H54 (cell line): ENCODE measurements around the gene ATP8A2.

Source experiments
- DNase-seq: peaks from one replicate; pipeline ENCODE4 v3.0.0; 2011; ENCODE audit warnings: low spot score, mixed read lengths; ENCODE audit not compliant: insufficient read length
- FAIRE-seq: peaks from 3 replicates; lab custom pipeline; 2011; peaks lifted over from hg19 to GRCh38; lab: Jason Lieb, UNC
- POLR2A ChIP-seq: IDR thresholded peaks from 2 replicates; pipeline ENCODE4 v1.6.1; 2011; ENCODE audit warnings: low read depth, mild to moderate bottlenecking, low read length

The ATP8A2 gene

DNA sequence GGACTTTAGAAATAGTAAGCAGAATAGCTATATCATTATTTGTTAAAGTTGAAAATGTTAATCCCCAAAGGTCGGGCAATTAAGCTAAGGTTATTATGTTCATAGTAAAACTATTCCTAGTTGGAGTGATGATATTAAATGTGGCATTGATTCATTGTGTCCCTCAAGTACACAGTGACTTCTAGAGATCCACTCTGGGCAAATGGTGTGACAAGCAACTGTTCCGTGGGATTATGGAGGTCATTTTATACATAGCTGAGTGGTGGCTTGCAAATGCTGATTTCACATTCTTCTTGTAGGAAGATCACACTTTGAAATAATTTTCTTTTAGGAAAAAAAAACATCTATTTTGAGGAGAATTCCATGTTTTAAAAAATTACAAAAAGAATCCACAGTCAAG is 317.8 kb downstream of the ATP8A2 start:
- DNase-seq = no peak
- no peak for FAIRE-seq
- TF ChIP-seq POLR2A = no peak

DNA sequence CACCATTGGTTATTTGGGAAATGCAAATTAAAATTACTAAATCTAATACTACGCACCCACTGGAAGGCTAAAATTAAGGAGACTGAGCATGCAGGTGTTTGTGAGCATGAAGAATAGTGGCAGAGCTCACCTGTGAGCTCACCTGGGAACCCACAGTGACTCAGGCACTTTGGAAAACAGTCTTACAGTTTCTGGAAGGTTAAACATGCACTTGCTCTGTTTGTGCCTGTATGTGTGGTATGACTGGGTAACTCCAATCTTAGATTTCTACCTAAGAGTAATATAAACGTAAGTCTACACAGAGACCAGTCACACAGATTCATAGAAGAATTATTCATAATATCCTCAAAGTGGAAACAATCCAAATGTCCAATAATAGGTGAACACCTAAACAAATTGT is 318.8 kb downstream of the ATP8A2 start:
- DNase-seq (no peak), FAIRE-seq (no peak)
- TF ChIP-seq POLR2A = no peak

DNA sequence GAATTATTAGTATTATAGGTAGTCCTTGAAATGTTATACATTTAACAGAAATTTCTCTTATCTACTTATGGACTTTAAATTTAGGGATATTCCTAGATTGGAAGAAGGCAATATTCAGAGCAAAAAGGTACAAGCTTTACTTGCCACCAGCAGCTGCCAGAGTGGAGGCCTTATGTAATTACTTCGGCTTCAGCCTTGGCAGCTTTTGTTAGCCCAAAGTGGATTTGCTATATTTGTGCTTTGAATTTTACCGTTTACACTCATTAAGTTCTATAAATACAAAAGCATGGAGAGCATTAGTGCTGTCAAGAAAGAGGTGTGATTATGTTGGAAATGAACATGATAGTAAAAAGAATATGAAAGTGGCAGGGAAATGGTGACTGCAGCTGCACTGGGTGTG is 319.9 kb downstream of the ATP8A2 start:
- no peak for TF ChIP-seq POLR2A
- DNase-seq (no peak), FAIRE-seq (no peak)

DNA sequence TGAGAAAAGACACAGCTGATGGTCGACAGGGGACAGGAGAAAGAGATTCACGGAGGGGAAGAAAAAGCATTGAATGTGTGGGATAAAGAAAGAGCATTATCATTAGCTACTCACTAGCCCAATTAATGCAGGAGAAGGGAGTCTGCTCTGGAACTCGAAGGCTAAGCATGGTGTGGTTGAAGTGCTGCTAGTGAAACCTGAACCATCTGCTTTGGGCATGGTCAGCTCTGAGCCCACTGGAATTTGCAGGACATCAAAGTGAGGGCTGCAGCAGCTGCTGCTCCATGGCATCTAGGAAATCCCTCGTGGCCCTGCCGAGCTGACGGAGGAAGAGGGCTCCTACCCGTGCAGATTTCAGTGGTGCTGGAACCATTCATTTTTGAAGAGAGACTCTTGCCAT is 320.3 kb downstream of the ATP8A2 start:
- no peak for TF ChIP-seq POLR2A
- no peak for DNase-seq
- no peak for FAIRE-seq

DNA sequence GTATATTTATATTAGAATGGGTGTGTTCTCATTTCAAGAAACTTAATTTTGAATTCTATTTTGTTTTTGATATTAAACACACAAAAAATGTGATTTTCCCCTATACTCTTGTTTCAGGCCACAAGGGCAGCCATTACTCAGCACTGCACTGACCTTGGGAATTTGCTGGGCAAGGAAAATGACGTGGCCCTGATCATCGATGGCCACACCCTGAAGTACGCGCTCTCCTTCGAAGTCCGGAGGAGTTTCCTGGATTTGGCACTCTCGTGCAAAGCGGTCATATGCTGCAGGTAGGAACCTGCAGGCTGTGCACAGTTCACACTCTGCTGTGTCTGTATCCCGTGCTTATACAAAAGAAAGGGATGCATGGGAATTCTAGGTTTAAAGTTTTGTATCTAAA is 327.3 kb downstream of the ATP8A2 start:
- no peak for TF ChIP-seq POLR2A
- FAIRE-seq (no peak), DNase-seq (no peak)

DNA sequence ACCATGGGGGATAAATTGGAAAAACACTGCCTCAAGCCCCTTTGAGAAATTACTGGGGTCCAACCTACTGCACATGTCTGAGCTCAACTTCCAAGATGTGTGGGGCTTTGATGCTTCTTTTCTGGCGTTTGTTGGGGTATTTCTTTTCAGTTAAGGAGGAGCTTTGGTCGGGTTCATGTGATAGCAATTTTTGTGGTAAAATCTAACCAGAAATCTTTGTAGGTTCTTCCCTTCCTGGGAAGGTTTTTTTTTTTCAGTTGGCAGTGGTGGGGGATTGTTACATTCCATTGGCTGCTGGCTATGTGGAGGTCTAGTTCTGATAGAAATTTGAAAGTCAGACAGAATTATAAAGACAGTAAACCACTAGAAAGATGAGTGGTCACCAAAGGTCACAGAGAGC is 327.8 kb downstream of the ATP8A2 start:
- no peak for DNase-seq
- no peak for TF ChIP-seq POLR2A
- no peak for FAIRE-seq

DNA sequence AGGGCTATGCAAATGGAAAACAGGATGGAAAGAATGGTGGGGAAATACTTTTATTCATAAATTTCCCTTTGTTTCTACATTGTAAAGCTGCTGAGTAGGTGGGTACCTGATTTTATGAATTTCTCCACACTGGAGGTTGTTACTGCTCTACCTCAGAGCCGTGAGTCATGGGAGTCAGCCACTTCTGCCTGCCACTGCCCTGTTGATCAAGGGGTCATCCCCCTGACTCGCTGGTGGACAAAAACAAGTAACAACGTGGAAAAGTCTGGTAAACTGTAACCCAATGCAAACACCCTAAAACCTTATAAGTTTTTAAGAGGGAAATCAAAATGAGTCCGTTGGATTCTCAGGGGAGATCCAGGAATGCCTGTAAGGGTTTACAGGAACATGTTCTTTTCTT is 329.5 kb downstream of the ATP8A2 start:
- no peak for DNase-seq
- FAIRE-seq = no peak
- TF ChIP-seq POLR2A = no peak

DNA sequence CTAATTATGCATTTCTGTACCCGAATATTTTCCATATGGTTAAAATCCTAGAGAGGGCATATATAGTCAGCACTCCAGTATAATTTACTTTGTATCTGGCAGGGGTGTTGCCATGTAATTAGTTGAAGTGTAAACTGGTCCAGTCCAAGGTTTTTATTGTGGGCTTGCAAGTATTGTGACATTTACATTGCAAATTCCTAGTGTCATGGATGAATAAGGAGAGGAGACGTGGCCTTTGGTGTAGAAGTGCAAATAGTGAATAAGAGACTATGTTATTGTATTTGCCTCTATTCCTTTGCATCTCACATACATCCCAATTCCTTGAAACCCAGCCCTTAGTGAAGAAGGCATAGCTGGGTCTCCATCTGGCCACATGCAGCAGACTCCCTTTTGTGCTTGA is 330.6 kb downstream of the ATP8A2 start:
- DNase-seq = no peak
- no peak for TF ChIP-seq POLR2A
- no peak for FAIRE-seq

DNA sequence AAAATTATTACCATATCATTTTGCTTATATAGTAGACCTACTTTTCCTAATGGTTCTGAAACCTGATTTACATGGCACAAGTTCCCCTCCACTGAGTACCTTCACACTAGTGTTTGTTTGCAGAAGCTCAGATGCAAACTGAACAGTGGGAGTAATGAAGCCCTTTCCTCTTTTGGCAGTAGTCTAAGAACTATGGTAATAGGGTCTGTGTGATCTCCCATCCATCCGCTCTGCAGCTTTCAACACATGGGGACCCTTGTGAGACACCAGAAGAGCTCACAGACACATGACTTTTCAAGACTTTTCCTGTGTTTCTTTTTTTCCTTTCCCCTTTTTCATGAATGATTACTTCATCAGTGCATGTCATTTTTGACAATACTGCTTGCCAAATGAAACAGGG is 336.0 kb downstream of the ATP8A2 start:
- no peak for DNase-seq
- no peak for FAIRE-seq

DNA sequence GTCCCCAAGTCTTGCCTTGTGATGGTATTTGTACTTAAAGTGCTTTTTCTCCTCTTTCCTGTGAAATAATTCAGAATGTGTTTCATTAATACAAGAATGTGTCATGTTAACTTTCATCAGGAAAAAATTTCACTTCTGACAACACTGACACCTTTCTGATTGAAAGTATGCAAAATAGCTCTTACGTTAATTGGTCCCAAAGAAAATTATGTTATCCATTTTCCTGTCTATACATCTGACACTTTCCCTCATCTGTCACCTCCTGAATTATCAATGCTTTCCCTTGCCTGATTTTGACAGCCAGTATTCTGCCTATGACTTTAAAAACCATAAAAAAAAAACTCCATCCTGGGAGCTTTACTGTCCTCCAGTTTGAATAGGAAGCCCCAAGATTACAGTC is 336.5 kb downstream of the ATP8A2 start:
- no peak for TF ChIP-seq POLR2A
- no peak for FAIRE-seq
- no peak for DNase-seq

More for the DNA sequence above, 336.0 kb downstream of the ATP8A2 start:
- TF ChIP-seq POLR2A = no peak

DNA sequence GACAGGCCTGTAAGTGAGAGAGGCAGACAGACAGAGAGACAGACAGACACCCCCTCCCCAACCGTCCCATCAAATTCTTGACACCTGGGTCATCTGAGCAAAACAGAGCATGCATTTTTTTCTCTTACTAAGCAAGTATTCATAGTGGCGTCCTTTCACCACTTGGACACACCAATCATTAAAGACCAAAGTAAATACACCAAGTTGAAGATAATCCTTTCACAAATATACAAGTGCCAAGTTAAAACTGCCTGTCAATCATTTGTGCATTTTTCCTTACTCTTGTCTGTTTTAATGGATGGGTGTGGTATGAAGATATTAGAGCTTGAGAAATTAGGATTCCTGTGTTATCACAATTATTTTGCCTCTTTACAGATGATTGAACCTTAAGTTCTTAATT is 337.3 kb downstream of the ATP8A2 start:
- FAIRE-seq (no peak), DNase-seq (no peak)
- no peak for TF ChIP-seq POLR2A

DNA sequence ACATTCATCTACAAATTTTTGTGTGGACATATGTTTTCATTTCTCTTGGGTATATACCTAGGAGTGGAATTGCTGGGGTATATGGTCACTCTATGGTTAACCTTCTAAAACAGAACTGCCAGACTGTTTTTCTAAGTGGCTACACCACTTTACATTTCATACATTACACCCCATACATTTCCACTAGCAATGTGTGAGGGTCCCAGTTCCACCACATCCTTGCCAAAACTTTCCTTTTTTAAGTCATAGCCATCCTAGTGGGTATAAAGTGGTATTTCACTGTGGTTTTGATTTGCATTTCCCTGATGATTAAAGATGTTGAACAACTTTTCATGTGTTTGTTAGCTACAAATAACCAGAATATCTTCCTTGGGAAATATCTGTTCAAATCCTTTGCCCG is 344.0 kb downstream of the ATP8A2 start:
- FAIRE-seq = no peak
- TF ChIP-seq POLR2A = no peak
- no peak for DNase-seq

DNA sequence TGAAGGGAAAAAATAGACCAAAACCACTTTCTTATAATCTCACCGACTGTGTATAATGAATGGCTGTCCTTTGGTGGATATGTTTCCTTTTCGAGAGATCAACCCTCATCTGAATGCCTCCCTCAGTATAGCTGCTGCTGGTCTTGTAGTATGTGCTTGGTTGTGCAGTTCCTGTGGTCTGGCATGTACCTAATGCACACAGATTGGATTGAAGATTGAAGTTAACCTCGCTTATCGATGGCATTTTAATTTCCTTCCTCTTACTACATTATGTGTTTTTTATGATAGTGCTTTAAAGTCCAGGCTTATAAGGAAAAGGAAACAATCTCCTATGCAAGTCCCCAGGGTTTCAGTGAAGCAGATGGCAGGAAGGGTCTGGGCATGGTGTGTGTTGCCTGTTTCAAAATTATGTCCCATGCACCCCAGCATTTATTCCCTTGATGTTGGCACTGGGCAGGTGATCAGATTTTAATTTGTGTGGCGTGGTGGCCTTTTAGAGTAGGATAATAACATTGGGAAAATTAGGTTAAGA is 346.0 kb downstream of the ATP8A2 start:
- no peak for TF ChIP-seq POLR2A
- no peak for FAIRE-seq
- DNase-seq = no peak

DNA sequence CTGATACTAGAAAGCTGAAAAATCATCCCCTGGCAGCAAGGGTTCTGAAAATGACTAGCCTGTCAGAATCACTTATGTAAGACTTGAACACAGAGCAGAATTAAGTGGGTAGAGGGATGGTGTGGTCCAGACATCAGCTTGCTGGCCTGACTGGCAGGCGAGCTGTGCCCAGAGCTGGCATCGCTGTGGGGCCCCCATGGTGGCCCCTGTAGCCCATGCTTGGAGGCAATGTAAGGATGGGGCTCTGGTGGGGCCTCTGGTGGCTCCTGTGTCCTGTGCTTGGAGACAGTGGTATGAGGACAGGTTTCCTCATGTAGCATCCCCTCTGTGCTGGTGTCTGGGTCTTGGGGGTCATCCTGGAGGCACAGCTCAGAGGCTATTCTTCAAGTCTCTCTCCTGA is 347.9 kb downstream of the ATP8A2 start:
- DNase-seq (no peak), FAIRE-seq (no peak)
- no peak for TF ChIP-seq POLR2A

DNA sequence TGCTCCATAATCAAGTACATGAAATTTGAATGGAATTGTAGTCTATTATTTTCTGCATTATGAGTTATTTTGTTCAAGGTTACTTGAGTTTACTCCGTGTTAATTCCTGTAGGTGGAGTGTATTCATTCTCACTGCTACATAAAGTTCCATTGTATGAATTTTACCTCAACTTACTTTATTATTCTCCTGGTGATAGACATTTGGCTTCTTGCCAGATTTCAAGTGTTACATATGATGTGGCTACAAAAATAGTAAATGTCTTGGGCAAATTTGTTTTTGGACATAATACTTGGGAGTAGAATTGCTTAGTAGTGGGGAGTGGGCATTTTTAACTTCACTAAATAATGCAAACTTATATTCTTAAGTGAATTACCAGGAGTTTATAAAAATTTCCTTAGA is 351.1 kb downstream of the ATP8A2 start:
- TF ChIP-seq POLR2A = no peak
- DNase-seq (no peak), FAIRE-seq (no peak)

DNA sequence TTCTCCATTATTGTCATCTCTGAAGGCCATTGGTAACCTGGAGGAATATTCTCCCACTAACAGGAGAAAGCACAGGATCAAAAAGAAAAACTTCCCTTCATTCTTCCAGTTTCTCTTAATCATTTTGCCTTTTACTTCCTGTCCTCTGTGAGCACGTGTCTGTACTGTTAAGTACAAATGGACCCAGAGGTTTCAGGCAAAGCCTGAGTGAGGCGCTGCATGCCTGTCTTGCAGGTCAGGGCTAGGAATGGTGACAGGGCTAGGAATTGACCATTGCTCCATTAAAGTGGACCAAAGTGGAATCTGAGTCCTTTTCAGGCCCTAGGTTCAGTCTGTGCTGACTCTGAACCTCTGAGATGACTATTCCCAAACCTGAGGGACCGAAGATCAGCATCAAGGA is 353.3 kb downstream of the ATP8A2 start:
- no peak for DNase-seq
- FAIRE-seq = no peak
- no peak for TF ChIP-seq POLR2A
